Stomach (tissue), 9 donors: ENCODE results near the gene MICB. TPM values are rescaled to one million over a fixed set of nuclear protein-coding genes. Genes with fewer than 3 reads are reported as not detected.

Experiments used
- DNase-seq, 2 donors: peaks; one replicate each; pipeline versions ENCODE4 v3.0.0 to v3.0.0-alpha.2; 2013 to 2019
- H3K27ac ChIP-seq, 5 donors: fragments of 200-600 bp in 4 of 5; sonication (generic) in 4 of 5; one replicate each; pipeline ENCODE4 v1.5.1; 2013 to 2019; ENCODE audit warnings: mild to moderate bottlenecking in 1 of 5, moderate library complexity in 1 of 5
- H3K27me3 ChIP-seq, 3 donors: fragments of 200-600 bp; sonication (generic); one replicate each; pipeline ENCODE4 v1.5.1; 2017 to 2019; ENCODE audit warnings: mixed run types in 1 of 3
- H3K36me3 ChIP-seq, 4 donors: fragments of 200-600 bp; sonication (generic); 1 replicate in 3 of 4; 2 replicates in 1 of 4; pipeline ENCODE4 v1.5.1; 2016 to 2019
- H3K4me1 ChIP-seq, 4 donors: fragments of 200-600 bp; sonication (generic); one replicate each; pipeline ENCODE4 v1.5.1; 2016 to 2019
- H3K4me3 ChIP-seq, 4 donors: fragments of 200-600 bp; sonication (generic) in 3 of 4; one replicate each; pipeline ENCODE4 v1.5.1; 2016 to 2019; ENCODE audit warnings: mild to moderate bottlenecking in 1 of 4
- H3K9me3 ChIP-seq, 4 donors: fragments of 200-600 bp; sonication (generic); one replicate each; pipeline ENCODE4 v1.5.1; 2016 to 2019
- CTCF ChIP-seq, 7 experiments: fragments of 450-650 bp in 4 of 7; fragments of 200-600 bp in 3 of 7; sonication (generic) in 3 of 7; IDR thresholded peaks; one replicate each; pipeline ENCODE4 v1.5.1; 2016 to 2019; ENCODE audit warnings: antibody characterized with exemption in 7 of 7, control low read depth in 2 of 7, mild to moderate bottlenecking in 1 of 7
- EP300 ChIP-seq: sonication (generic); formaldehyde crosslinking; IDR thresholded peaks from one replicate; pipeline ENCODE4 v1.6.1; 2017; ENCODE audit warnings: antibody characterized with exemption
- POLR2A ChIP-seq, 4 donors: fragments of 450-650 bp; IDR thresholded peaks; one replicate each; pipeline ENCODE4 v1.6.1; 2016; ENCODE audit warnings: antibody characterized with exemption in 4 of 4, control low read depth in 2 of 4, mild to moderate bottlenecking in 1 of 4, moderate library complexity in 1 of 4
- POLR2AphosphoS5 ChIP-seq, 3 donors: sonication (generic); formaldehyde crosslinking; IDR thresholded peaks; one replicate each; pipeline ENCODE4 v1.6.1; 2016; ENCODE audit warnings: antibody characterized with exemption in 3 of 3
- WGBS, 5 donors: extraction: QIAGEN DNeasy Blood & Tissue Kit in 3 of 5; methylation state at CpG; one replicate each; pipeline versions ENCODE4 v1.1.5 to v1.1.7; 2013 to 2018; 5-methylcytosine and 5-hydroxymethylcytosine counted together
- intact Hi-C: fragments of 100-400 bp; cut with DNase I; formaldehyde crosslinking; loops from one replicate; pipeline ENCODE4 v1.15.1; 2023; ENCODE audit warnings: low total_unique reads
- polyA plus RNA-seq, 3 donors: library from polyadenylated mRNA; stranded (reverse); fragments of 200-250 nt; gene quantifications; one replicate each; pipeline ENCODE4 v1.2.3, GENCODE V29; 2013
- total RNA-seq, 5 donors: library from RNA; depleted of rRNA; stranded (reverse); fragments of >200 nt; gene quantifications; one replicate each; pipeline versions ENCODE4 v1.1.0 to v1.2.3, GENCODE V29; 2014 to 2016
- donor health status: healthy with polysubstance abuse.
- donor health status: Bipolar disorder and iron deficiency.
- donor health status: healthy.

MICB gene
- total and polyA plus RNA-seq, 8 donors: 0.29 to 1.7 (median 0.86) TPM; not detected in 2

- TF ChIP-seq EP300 (no peak), POLR2A (IDR thresholded peaks at IDR 0.05) (no peak), CTCF (IDR thresholded peaks at IDR 0.05) (no peak), POLR2AphosphoS5 (IDR thresholded peaks at IDR 0.05) (no peak)
- intact Hi-C loops: no loop called here
- no peak overlapping the region for H3K4me3 ChIP-seq
- no peaks in the 10 kb centered on the region for H3K9me3 ChIP-seq
- H3K27me3 ChIP-seq: peaks cover 0 to 7% (median 0%) of the 10 kb centered on the region in 3 donors
- H3K36me3 ChIP-seq: no peaks in the 10 kb centered on the region
- no peak for DNase-seq
- H3K27ac ChIP-seq: no peak overlapping the region
- WGBS, 5 donors: 97 to 98% (median 97%) methylated on average over 5 of the region's 5 CpGs
- peaks cover 12 to 29% (median 16%) of the 10 kb centered on the region in 4 donors for H3K4me1 ChIP-seq
Observed at GRCh38 chr6:31460361-31461025, 37.5 kb upstream of the MICB start.

GRCh38 chr6:31462026-31462963, 35.6 kb upstream of the MICB start:
- Histone ChIP-seq H3K27ac (peak overlapping the region; percentile 79 to 84 (median 83)), H3K36me3 (peaks cover 0 to 3% (median 1%) of the 10 kb centered on the region in 4 donors), H3K4me3 (peak overlapping the region; percentile 42 to 56 (median 54)), H3K9me3 (no peaks in the 10 kb centered on the region), H3K27me3 (peaks cover 0 to 4% (median 0%) of the 10 kb centered on the region in 3 donors), H3K4me1 (peaks cover 12 to 46% (median 16%) of the 10 kb centered on the region in 4 donors)
- no peak for TF ChIP-seq EP300
- no peak for TF ChIP-seq POLR2A (IDR thresholded peaks at IDR 0.05)
- TF ChIP-seq CTCF (IDR thresholded peaks at IDR 0.05): no peak
- no peak for TF ChIP-seq POLR2AphosphoS5 (IDR thresholded peaks at IDR 0.05)
- intact Hi-C loops: no loop called here
- no peak for DNase-seq
- 54 to 59% (median 56%) methylated on average over 11 of the region's 11 CpGs for WGBS, 5 donors

GRCh38 chr6:31462964-31463870, 34.7 kb upstream of the MICB start:
- Histone ChIP-seq H3K36me3 (peaks cover 0 to 6% (median 2%) of the 10 kb centered on the region in 4 donors), H3K27me3 (no peaks in the 10 kb centered on the region), H3K27ac (peak overlapping the region; percentile 79 to 84 (median 83)), H3K4me3 (peak overlapping the region; percentile 42 to 56 (median 54)), H3K9me3 (no peaks in the 10 kb centered on the region), H3K4me1 (peaks cover 12 to 51% (median 16%) of the 10 kb centered on the region in 4 donors)
- 7 to 12% (median 11%) methylated on average over 26 to 29 of the region's 29 CpGs for WGBS, 5 donors
- intact Hi-C loops: no loop called here
- TF ChIP-seq EP300: no peak
- TF ChIP-seq POLR2AphosphoS5 (IDR thresholded peaks at IDR 0.05): peak; percentile 32 to 96 (median 92)
- TF ChIP-seq POLR2A (IDR thresholded peaks at IDR 0.05): peak in 1 of 4 donors; percentile 53
- TF ChIP-seq CTCF (IDR thresholded peaks at IDR 0.05): no peak
- DNase-seq: peak; percentile 93 to 95
